ENCODE results near the gene ANGPT4. TPM values are rescaled to one million over a fixed set of nuclear protein-coding genes. Genes with fewer than 3 reads are reported as not detected.

The ANGPT4 gene
- total and polyA plus RNA-seq, 4 experiments from 2014 or later = not detected

DNA sequence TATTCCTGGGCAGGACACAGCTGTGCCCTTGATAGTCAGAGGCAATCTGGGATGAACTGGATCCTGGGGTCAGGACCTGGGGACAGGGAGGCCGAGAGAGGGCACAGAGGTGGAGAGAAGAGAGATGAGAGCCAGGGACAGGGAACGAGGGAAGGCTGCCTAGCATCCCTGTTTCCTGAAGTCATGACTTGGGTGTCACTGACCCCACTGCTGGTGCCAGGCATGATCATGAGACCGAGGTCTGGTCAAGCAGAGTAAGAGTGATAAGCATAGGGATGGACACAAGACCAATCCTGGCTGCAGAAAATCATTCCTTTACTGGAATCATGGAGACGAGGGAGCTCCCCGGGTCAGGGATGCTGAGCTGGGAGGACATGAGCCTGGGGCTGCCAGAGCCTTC is 46.5 kb downstream of the ANGPT4 start:
- H3K9me3 Mint-ChIP-seq = no peaks in the 10 kb centered on the region
- intact Hi-C loops (cut with micrococcal nuclease) = no loop called here
- no peaks in the 10 kb centered on the region for H3K36me3 Mint-ChIP-seq
- Histone ChIP-seq H3K4me3 (ENCODE audit: low read length in 2 of 2) (no peak overlapping the region), H3K27ac (ENCODE audit: low read depth, low read length) (no peak overlapping the region), H3K27me3 (ENCODE audit: insufficient read depth, low read length) (no peaks in the 10 kb centered on the region), H3K36me3 (ENCODE audit: insufficient read depth, low read length) (no peaks in the 10 kb centered on the region), H3K9me3 (ENCODE audit: control insufficient read depth in 1 of 2, low read length in 2 of 2) (no peaks in the 10 kb centered on the region), H3K4me1 (ENCODE audit: insufficient read depth, low read length) (no peaks in the 10 kb centered on the region)
- CTCF ChIA-PET (ENCODE audit: partially characterized antibody) = no interaction called here
- peak overlapping the region in 1 of 7 donors; percentile 52 for H3K27ac Mint-ChIP-seq
- peaks cover 0 to 3% of the 10 kb centered on the region in 2 donors for H3K27me3 Mint-ChIP-seq
- no peak for DNase-seq
- H3K4me1 Mint-ChIP-seq = peaks cover 0 to 4% (median 1%) of the 10 kb centered on the region in 4 donors
- H3K4me3 Mint-ChIP-seq = no peak overlapping the region
- POLR2A ChIA-PET (ENCODE audit: partially characterized antibody) = no interaction called here

- Mint-ChIP-seq H3K4me3 (no peak overlapping the region), H3K4me1 (peaks cover under 1 to 5% (median 3%) of the 10 kb centered on the region in 4 donors), H3K27me3 (peaks cover 0 to under 1% of the 10 kb centered on the region in 2 donors), H3K27ac (peak overlapping the region in 1 of 7 donors; percentile 36), H3K9me3 (no peaks in the 10 kb centered on the region), H3K36me3 (no peaks in the 10 kb centered on the region)
- CTCF ChIA-PET (ENCODE audit: partially characterized antibody) = interaction anchor here (0.7 kb wide), 1 partner anchor 12 kb away, joined by 3 read pairs; no protein-coding TSS in a partner anchor
- intact Hi-C loops (cut with micrococcal nuclease) = no loop called here
- H3K4me3 ChIP-seq (ENCODE audit: low read length in 2 of 2) = no peak overlapping the region
- no peaks in the 10 kb centered on the region for H3K36me3 ChIP-seq (ENCODE audit: insufficient read depth, low read length)
- H3K9me3 ChIP-seq (ENCODE audit: control insufficient read depth in 1 of 2, low read length in 2 of 2) = no peaks in the 10 kb centered on the region
- no peak overlapping the region for H3K27ac ChIP-seq (ENCODE audit: low read depth, low read length)
- no peaks in the 10 kb centered on the region for H3K4me1 ChIP-seq (ENCODE audit: insufficient read depth, low read length)
- no peaks in the 10 kb centered on the region for H3K27me3 ChIP-seq (ENCODE audit: insufficient read depth, low read length)
- POLR2A ChIA-PET (ENCODE audit: partially characterized antibody) = no interaction called here
- DNase-seq = no peak
These were observed 47.9 kb downstream of the ANGPT4 start for GRCh38 chr20:868279-868678.

DNA sequence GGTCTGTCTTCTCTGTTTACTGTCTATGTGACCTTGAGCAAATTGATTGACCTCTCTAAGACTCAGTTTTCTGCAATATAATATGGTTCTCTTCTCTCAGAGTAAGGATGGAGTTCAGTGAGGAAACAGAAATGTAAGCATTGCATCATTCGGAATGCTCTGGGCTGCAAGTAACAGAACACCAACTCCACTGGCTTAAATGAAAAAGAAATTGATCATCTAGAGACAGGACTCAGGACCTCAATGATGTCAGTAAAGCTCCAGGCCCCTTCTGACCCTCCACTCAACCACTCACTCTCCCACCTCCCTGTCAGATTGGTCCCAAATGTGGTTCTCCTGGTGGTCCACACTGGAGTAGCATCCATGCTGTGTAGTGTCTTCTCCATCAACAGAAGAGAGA is 50.7 kb downstream of the ANGPT4 start:
- CTCF ChIA-PET (ENCODE audit: partially characterized antibody) = no interaction called here
- Mint-ChIP-seq H3K27me3 (no peaks in the 10 kb centered on the region), H3K4me3 (no peak overlapping the region), H3K9me3 (no peaks in the 10 kb centered on the region), H3K27ac (no peak overlapping the region), H3K4me1 (peaks cover 0 to 5% (median 2%) of the 10 kb centered on the region in 4 donors), H3K36me3 (no peaks in the 10 kb centered on the region)
- no peak for DNase-seq
- no peaks in the 10 kb centered on the region for H3K36me3 ChIP-seq (ENCODE audit: insufficient read depth, low read length)
- H3K4me1 ChIP-seq (ENCODE audit: insufficient read depth, low read length) = no peaks in the 10 kb centered on the region
- intact Hi-C loops (cut with micrococcal nuclease) = no loop called here
- POLR2A ChIA-PET (ENCODE audit: partially characterized antibody) = no interaction called here
- H3K4me3 ChIP-seq (ENCODE audit: low read length in 2 of 2) = no peak overlapping the region
- no peaks in the 10 kb centered on the region for H3K27me3 ChIP-seq (ENCODE audit: insufficient read depth, low read length)
- H3K27ac ChIP-seq (ENCODE audit: low read depth, low read length) = no peak overlapping the region
- H3K9me3 ChIP-seq (ENCODE audit: control insufficient read depth in 1 of 2, low read length in 2 of 2) = no peaks in the 10 kb centered on the region

- peaks cover 26% of the 10 kb centered on the region for H3K4me1 ChIP-seq (ENCODE audit: insufficient read depth, low read length)
- no peaks in the 10 kb centered on the region for H3K36me3 Mint-ChIP-seq
- H3K9me3 ChIP-seq (ENCODE audit: control insufficient read depth in 1 of 2, low read length in 2 of 2) = no peaks in the 10 kb centered on the region
- no peaks in the 10 kb centered on the region for H3K36me3 ChIP-seq (ENCODE audit: insufficient read depth, low read length)
- H3K4me3 Mint-ChIP-seq = no peak overlapping the region
- no peak for DNase-seq
- H3K9me3 Mint-ChIP-seq = no peaks in the 10 kb centered on the region
- H3K4me3 ChIP-seq (ENCODE audit: low read length in 2 of 2) = no peak overlapping the region
- H3K27ac Mint-ChIP-seq = no peak overlapping the region
- no peaks in the 10 kb centered on the region for H3K27me3 Mint-ChIP-seq
- H3K27ac ChIP-seq (ENCODE audit: low read depth, low read length) = no peak overlapping the region
- no peaks in the 10 kb centered on the region for H3K27me3 ChIP-seq (ENCODE audit: insufficient read depth, low read length)
- ChIA-PET POLR2A (ENCODE audit: partially characterized antibody) (interaction anchor here (1.6 kb wide), 1 partner anchor 14 kb away, joined by 5 read pairs; no protein-coding TSS in a partner anchor), CTCF (ENCODE audit: partially characterized antibody) (no interaction called here)
- peaks cover 13 to 38% (median 28%) of the 10 kb centered on the region in 4 donors for H3K4me1 Mint-ChIP-seq
- intact Hi-C loops (cut with micrococcal nuclease) = no loop called here
These were observed 55.2 kb downstream of the ANGPT4 start for GRCh38 chr20:860891-861290.

DNA sequence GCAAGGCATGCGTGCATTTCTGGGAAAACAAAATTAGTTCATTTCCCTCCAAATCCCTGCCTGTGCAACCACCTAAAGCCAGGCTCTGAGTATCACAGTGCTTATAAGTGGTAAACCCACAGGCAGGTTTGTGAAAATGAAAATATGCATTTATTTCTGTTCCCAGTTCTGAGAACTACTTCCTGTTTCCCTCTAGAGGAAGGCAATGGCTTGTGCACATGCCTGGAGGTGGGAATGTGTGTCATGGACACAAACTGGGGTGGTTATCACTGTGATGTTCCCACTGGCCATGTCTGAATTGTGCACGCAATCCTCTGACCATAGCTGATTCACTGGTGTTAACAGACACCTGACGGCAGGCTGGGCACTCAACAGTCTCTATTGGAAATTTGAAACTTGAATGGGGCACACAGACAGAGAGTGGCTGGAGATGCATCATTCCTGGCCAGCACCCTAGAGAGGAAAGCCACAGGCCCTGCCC is 56.3 kb downstream of the ANGPT4 start:
- peak overlapping the region in 5 of 7 donors; percentile 7 to 67 (median 31) for H3K27ac Mint-ChIP-seq
- Histone ChIP-seq H3K9me3 (ENCODE audit: control insufficient read depth in 1 of 2, low read length in 2 of 2) (no peaks in the 10 kb centered on the region), H3K27me3 (ENCODE audit: insufficient read depth, low read length) (no peaks in the 10 kb centered on the region), H3K4me1 (ENCODE audit: insufficient read depth, low read length) (peaks cover 37% of the 10 kb centered on the region), H3K4me3 (ENCODE audit: low read length in 2 of 2) (no peak overlapping the region), H3K27ac (ENCODE audit: low read depth, low read length) (no peak overlapping the region), H3K36me3 (ENCODE audit: insufficient read depth, low read length) (no peaks in the 10 kb centered on the region)
- no peaks in the 10 kb centered on the region for H3K9me3 Mint-ChIP-seq
- H3K27me3 Mint-ChIP-seq = no peaks in the 10 kb centered on the region
- no peak for DNase-seq
- peaks cover 17 to 49% (median 33%) of the 10 kb centered on the region in 4 donors for H3K4me1 Mint-ChIP-seq
- H3K4me3 Mint-ChIP-seq = peak overlapping the region in 1 of 8 donors; percentile 15
- intact Hi-C loops (cut with micrococcal nuclease) = no loop called here
- no peaks in the 10 kb centered on the region for H3K36me3 Mint-ChIP-seq
- CTCF ChIA-PET (ENCODE audit: partially characterized antibody) = interaction anchor here (0.9 to 1.5 kb wide), 4 partner anchors 13 to 214 kb away, joined by 4 to 5 read pairs (median 4); no protein-coding TSS in a partner anchor
- POLR2A ChIA-PET (ENCODE audit: partially characterized antibody) = interaction anchor here (1.6 kb wide), 1 partner anchor 13 kb away, joined by 5 read pairs; no protein-coding TSS in a partner anchor

DNA sequence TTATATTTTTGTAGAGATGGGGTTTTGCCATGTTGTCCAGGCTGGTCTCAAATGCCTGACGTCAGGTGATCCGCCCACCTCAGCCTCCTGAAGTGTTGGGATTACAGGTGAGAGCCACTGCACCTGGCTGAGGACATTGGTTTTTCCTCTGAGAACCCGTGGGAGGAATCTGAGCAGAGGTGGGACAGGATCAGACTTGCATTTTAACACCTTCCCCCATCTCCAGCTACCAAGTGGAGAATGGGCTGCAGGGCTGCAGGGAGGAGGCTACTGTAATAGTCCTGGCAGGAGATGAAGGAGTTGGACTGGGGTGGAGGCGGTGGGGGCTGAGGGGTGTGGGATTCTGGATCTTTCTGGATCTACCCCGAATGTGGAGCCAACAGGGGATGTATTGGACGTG is 58.1 kb downstream of the ANGPT4 start:
- DNase-seq = no peak
- H3K9me3 Mint-ChIP-seq = no peaks in the 10 kb centered on the region
- Histone ChIP-seq H3K36me3 (ENCODE audit: insufficient read depth, low read length) (no peaks in the 10 kb centered on the region), H3K4me1 (ENCODE audit: insufficient read depth, low read length) (peaks cover 42% of the 10 kb centered on the region), H3K27ac (ENCODE audit: low read depth, low read length) (no peak overlapping the region), H3K9me3 (ENCODE audit: control insufficient read depth in 1 of 2, low read length in 2 of 2) (no peaks in the 10 kb centered on the region), H3K4me3 (ENCODE audit: low read length in 2 of 2) (no peak overlapping the region), H3K27me3 (ENCODE audit: insufficient read depth, low read length) (no peaks in the 10 kb centered on the region)
- intact Hi-C loops (cut with micrococcal nuclease) = no loop called here
- peaks cover 22 to 59% (median 42%) of the 10 kb centered on the region in 4 donors for H3K4me1 Mint-ChIP-seq
- H3K27me3 Mint-ChIP-seq = no peaks in the 10 kb centered on the region
- CTCF ChIA-PET (ENCODE audit: partially characterized antibody) = no interaction called here
- H3K27ac Mint-ChIP-seq = no peak overlapping the region
- POLR2A ChIA-PET (ENCODE audit: partially characterized antibody) = no interaction called here
- H3K36me3 Mint-ChIP-seq = peaks cover 3 to 4% of the 10 kb centered on the region in 2 donors
- H3K4me3 Mint-ChIP-seq = peak overlapping the region in 1 of 8 donors; percentile 17

- H3K36me3 ChIP-seq (ENCODE audit: insufficient read depth, low read length) = no peaks in the 10 kb centered on the region
- Mint-ChIP-seq H3K27me3 (no peaks in the 10 kb centered on the region), H3K27ac (peak overlapping the region; percentile 37 to 90 (median 71)), H3K9me3 (no peaks in the 10 kb centered on the region), H3K36me3 (peaks cover 8 to 10% of the 10 kb centered on the region in 2 donors), H3K4me1 (peaks cover 24 to 72% (median 52%) of the 10 kb centered on the region in 4 donors), H3K4me3 (peak overlapping the region in 7 of 8 donors; percentile 38 to 72 (median 60))
- H3K4me3 ChIP-seq (ENCODE audit: low read length in 2 of 2) = no peak overlapping the region
- no peaks in the 10 kb centered on the region for H3K9me3 ChIP-seq (ENCODE audit: control insufficient read depth in 1 of 2, low read length in 2 of 2)
- H3K4me1 ChIP-seq (ENCODE audit: insufficient read depth, low read length) = peaks cover 50% of the 10 kb centered on the region
- intact Hi-C loops (cut with micrococcal nuclease) = no loop called here
- no peaks in the 10 kb centered on the region for H3K27me3 ChIP-seq (ENCODE audit: insufficient read depth, low read length)
- POLR2A ChIA-PET (ENCODE audit: partially characterized antibody) = interaction anchor here (2.3 kb wide), 1 partner anchor 10 kb away, joined by 12 read pairs; no protein-coding TSS in a partner anchor
- H3K27ac ChIP-seq (ENCODE audit: low read depth, low read length) = peak overlapping the region; percentile 14
- peak; percentile 28 to 66 (median 38) for DNase-seq
- CTCF ChIA-PET (ENCODE audit: partially characterized antibody) = interaction anchor here (1.4 kb wide), 1 partner anchor 18 kb away, joined by 4 read pairs; no protein-coding TSS in a partner anchor
These were observed 59.8 kb downstream of the ANGPT4 start for GRCh38 chr20:856361-856775.
